KOPT-K1 (cell line): ENCODE results near the gene PRAF2.
A peak's percentile ranks its signal among the peaks of the same experiment; 100 is the strongest.

Experiments
- H3K27ac ChIP-seq: fragments of 200-600 bp; sonication (generic); 2 replicates; pipeline ENCODE4 v1.5.1; 2016; ENCODE audit warnings: antibody characterized with exemption, mild to moderate bottlenecking, low read depth, low read length; ENCODE audit not compliant: poor library complexity, severe bottlenecking
- H3K36me3 ChIP-seq: fragments of 200-600 bp; sonication (generic); 2 replicates; pipeline ENCODE4 v1.5.1; 2017; ENCODE audit warnings: antibody characterized with exemption, mild to moderate bottlenecking, low read length, moderate library complexity; ENCODE audit not compliant: insufficient read depth
- H3K9me3 ChIP-seq: fragments of 200-600 bp; sonication (generic); 2 replicates; pipeline ENCODE4 v1.5.1; 2017; ENCODE audit warnings: antibody characterized with exemption, low read length, mild to moderate bottlenecking; ENCODE audit not compliant: insufficient read depth, poor library complexity, severe bottlenecking

PRAF2 gene

DNA sequence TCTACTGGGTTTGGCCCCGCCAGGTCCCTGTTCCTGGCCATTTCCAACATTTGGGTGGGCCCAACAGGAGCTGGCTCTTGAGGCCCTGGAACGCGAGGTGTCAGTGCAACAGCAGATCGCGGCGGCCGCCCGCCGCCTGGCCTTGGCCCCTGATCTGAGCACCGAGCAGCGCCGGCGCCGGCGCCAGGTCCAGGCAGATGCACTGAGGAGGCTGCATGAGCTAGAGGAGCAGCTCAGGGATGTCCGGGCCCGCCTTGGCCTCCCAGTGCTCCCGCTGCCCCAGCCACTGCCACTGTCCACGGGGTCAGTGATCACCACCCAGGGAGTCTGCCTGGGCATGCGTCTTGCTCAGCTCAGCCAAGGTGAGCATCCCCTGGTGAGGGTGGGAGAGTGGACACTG is 9.5 kb downstream of the PRAF2 start:
- Histone ChIP-seq H3K9me3 (no peaks in the 10 kb centered on the region), H3K27ac (no peak overlapping the region), H3K36me3 (peaks cover 11% of the 10 kb centered on the region; the same call in 1 of the 2 replicates)

GRCh38 chrX:49063715-49064114 is 10.1 kb downstream of the PRAF2 start:
- Histone ChIP-seq H3K36me3 (peaks cover 11% of the 10 kb centered on the region; the same call in 1 of the 2 replicates), H3K27ac (no peak overlapping the region), H3K9me3 (no peaks in the 10 kb centered on the region)

DNA sequence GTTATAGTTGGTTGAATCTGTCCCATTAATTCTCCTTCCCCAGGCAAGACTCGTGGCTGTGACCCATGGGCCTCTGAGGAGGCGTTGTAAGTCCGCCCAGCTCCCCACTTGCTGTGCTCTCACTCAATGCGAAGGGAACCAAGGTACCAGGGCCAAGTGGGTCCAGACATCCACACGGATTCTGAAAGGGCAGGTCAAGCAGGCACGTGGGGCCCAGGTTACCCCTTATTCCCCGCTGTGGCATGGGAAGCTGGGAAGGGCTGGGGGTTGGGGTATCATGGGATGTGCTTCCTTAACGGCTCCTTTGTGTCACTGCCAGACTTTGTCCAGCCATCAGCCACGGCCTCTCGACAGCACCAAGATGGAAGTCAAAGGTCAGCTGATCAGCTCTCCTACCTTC is 11.9 kb downstream of the PRAF2 start:
- Histone ChIP-seq H3K9me3 (no peaks in the 10 kb centered on the region), H3K36me3 (peaks cover 11% of the 10 kb centered on the region; the same call in 1 of the 2 replicates), H3K27ac (no peak overlapping the region)

- Histone ChIP-seq H3K9me3 (no peaks in the 10 kb centered on the region), H3K27ac (no peak overlapping the region)
Measured at GRCh38 chrX:49061490-49061889, 12.3 kb downstream of the PRAF2 start.

GRCh38 chrX:49060914-49061313 is 12.9 kb downstream of the PRAF2 start:
- no peaks in the 10 kb centered on the region for H3K9me3 ChIP-seq
- no peak overlapping the region for H3K27ac ChIP-seq
- H3K36me3 ChIP-seq, result peaks cover 6% of the 10 kb centered on the region; the same call in 1 of the 2 replicates

More at GRCh38 chrX:49061490-49061889, 12.3 kb downstream of the PRAF2 start:
- peaks cover 11% of the 10 kb centered on the region; the same call in 1 of the 2 replicates for H3K36me3 ChIP-seq

DNA sequence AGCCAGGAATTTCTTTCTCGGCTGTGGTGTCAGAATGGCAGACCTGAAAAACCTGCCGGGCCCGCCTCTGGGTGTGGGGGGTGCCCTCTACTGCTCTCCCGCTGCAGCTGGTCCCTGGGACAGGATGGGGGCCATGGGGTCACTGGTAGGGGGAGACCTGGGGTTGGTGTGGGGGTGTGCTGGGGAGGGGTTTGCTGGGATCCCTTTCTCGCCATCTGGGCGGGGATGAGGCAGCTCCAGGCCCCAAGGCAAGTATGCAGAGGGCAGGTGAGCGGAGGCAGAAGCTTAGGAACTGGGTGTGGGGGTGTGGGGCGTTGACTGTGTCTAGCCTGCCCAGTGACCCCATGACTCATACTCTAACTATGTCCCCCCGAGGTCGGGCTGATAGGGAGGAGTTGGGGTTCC is 14.1 kb downstream of the PRAF2 start:
- peaks cover 4% of the 10 kb centered on the region; the same call in 1 of the 2 replicates for H3K36me3 ChIP-seq
- no peak overlapping the region for H3K27ac ChIP-seq
- H3K9me3 ChIP-seq, result no peaks in the 10 kb centered on the region

DNA sequence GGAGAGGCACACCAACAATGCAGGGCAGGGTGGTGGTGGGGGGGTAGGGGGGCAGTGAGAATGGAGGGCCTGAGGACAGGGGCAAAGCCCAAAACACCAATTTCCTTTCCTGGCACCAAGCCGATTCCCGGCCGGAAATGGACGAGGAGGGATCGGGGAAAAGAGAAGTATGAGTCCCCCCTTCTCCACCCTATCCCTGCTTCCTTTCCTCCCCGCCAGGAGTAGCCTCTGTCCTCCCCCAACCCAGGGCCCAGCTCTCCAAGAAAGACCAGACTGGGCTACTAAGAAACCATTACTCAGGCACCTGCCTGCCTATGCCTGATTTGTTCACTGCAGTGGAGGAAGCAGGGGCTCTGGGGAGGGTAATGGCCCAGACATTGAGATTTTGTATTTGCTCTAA is 14.6 kb downstream of the PRAF2 start:
- Histone ChIP-seq H3K9me3 (no peaks in the 10 kb centered on the region), H3K36me3 (peaks cover 4% of the 10 kb centered on the region; the same call in 1 of the 2 replicates), H3K27ac (no peak overlapping the region)

- H3K36me3 ChIP-seq, result peaks cover 2% of the 10 kb centered on the region; the same call in 1 of the 2 replicates
- H3K9me3 ChIP-seq, result no peaks in the 10 kb centered on the region
- no peak within 1 kb of the TSS for H3K27ac ChIP-seq
Measured at GRCh38 chrX:49058794-49059193, 15.0 kb downstream of the PRAF2 start, which contains the start of gene CCDC120. Gene CCDC120 (plus strand): TSS chrX:49058999. CDS start chrX:49062042, 3,043 bp downstream.

DNA sequence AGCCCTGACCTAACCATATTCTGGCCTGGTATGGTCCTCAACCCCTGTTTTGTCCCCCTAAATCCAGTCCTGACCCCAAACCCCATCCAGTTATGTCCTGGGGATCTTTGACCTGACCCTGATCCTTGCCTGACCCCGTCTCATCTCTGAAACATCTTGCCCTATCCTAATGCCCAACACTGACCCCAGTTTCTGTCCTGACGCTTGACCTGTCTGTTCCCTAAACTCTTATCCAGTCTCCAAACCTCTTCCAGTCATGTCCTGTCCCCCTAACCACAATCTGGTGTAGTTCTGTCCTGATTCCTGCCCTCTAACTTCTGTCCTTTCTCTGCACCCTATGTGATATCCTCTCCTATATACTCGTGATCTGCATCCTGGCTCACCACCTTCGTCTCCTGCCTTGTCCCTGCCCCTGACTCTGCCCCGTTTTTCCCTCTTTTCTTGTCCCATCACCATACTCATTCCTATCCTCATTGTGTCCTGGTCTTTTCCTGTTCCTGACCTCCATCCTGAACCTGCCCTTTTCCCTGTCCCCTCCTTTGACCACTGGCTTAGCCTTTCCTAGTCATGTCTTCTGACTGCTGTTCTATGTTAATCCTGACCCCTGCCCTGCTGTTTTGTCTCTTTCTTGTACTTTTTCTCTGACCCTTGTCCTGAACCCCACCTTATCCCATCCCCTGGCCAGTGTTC is 19.6 kb downstream of the PRAF2 start:
- Histone ChIP-seq H3K9me3 (no peaks in the 10 kb centered on the region), H3K36me3 (no peaks in the 10 kb centered on the region; the same call in 1 of the 2 replicates), H3K27ac (peak overlapping the region; percentile 80)

- peak overlapping the region; percentile 80 for H3K27ac ChIP-seq
- no peaks in the 10 kb centered on the region; the same call in 1 of the 2 replicates for H3K36me3 ChIP-seq
- H3K9me3 ChIP-seq, result no peaks in the 10 kb centered on the region
Measured at GRCh38 chrX:49053223-49054072, 20.4 kb downstream of the PRAF2 start.

- Histone ChIP-seq H3K36me3 (peaks cover 5% of the 10 kb centered on the region; the same call in 1 of the 2 replicates), H3K27ac (no peak overlapping the region), H3K9me3 (no peaks in the 10 kb centered on the region)
Measured at GRCh38 chrX:49043987-49044281, 29.9 kb downstream of the PRAF2 start.

- no peaks in the 10 kb centered on the region for H3K9me3 ChIP-seq
- peaks cover 9% of the 10 kb centered on the region; the same call in 1 of the 2 replicates for H3K36me3 ChIP-seq
- H3K27ac ChIP-seq, result peak within 1 kb of the TSS; percentile 72
Measured at GRCh38 chrX:49043220-49043986, 30.4 kb downstream of the PRAF2 start, which contains the start of gene TFE3. Gene TFE3 (minus strand): TSS chrX:49043357. CDS start chrX:49043226, 131 bp downstream.

- Histone ChIP-seq H3K9me3 (no peaks in the 10 kb centered on the region), H3K27ac (peak overlapping the region; percentile 72), H3K36me3 (peaks cover 11% of the 10 kb centered on the region; the same call in 1 of the 2 replicates)
Measured at GRCh38 chrX:49042581-49043219, 31.1 kb downstream of the PRAF2 start.
